Naive thymus-derived CD8-positive, alpha-beta T cell (primary cell): ENCODE results near the gene OAT. TPM values are rescaled to one million over a fixed set of nuclear protein-coding genes. Genes with fewer than 3 reads are reported as not detected.
"Not testable (repeated sequence)": the region's sequence is repeated elsewhere in the genome, so short reads cannot be mapped to it uniquely, and the experiment has no call there.

Source experiments
- ATAC-seq, 2 donors: fragments of 150-1000 bp; cut with Tn5 transposase in 1 of 2; sonication (Bioruptor Pico), chemical (Tn5 transposase) in 1 of 2; 1 replicate in 1 of 2; 2 replicates in 1 of 2; pipeline ENCODE4 v1.10.0; 2021; ENCODE audit warnings: mild to moderate bottlenecking in 2 of 2, moderate library complexity in 2 of 2
- POLR2A ChIA-PET: fragments of 350-600 bp; sonication (Branson Sonifier 250); formaldehyde crosslinking; loops from one replicate; lab custom pipeline; 2021; ENCODE audit warnings: antibody characterized with exemption; lab: Charles Lee
- DNase-seq, 10 donors: peaks; one replicate each; pipeline versions ENCODE4 v3.0.0 to v3.0.0-alpha.2; 2020 to 2022
- H3K27ac Mint-ChIP-seq, 10 donors: one replicate each; pipeline ENCODE4 v1.8.0; 2020 to 2022; ENCODE audit warnings: mild to moderate bottlenecking in 10 of 10, mixed read lengths in 10 of 10, moderate library complexity in 4 of 10, inconsistent platforms in 1 of 10
- H3K27me3 Mint-ChIP-seq, 5 donors: one replicate each; pipeline ENCODE4 v1.8.0; 2021 to 2022; ENCODE audit warnings: mixed read lengths in 5 of 5
- H3K36me3 Mint-ChIP-seq, 3 donors: one replicate each; pipeline ENCODE4 v1.8.0; 2020 to 2022; ENCODE audit warnings: mixed read lengths in 3 of 3, mild to moderate bottlenecking in 2 of 3, inconsistent platforms in 1 of 3
- H3K4me1 Mint-ChIP-seq, 4 donors: one replicate each; pipeline ENCODE4 v1.8.0; 2021 to 2022; ENCODE audit warnings: mixed read lengths in 4 of 4
- H3K4me3 Mint-ChIP-seq, 10 donors: one replicate each; pipeline ENCODE4 v1.8.0; 2020 to 2022; ENCODE audit warnings: mild to moderate bottlenecking in 10 of 10, mixed read lengths in 10 of 10, moderate library complexity in 6 of 10, inconsistent platforms in 1 of 10
- H3K9me3 Mint-ChIP-seq, 9 donors: one replicate each; pipeline ENCODE4 v1.8.0; 2020 to 2022; ENCODE audit warnings: mixed read lengths in 9 of 9, mild to moderate bottlenecking in 3 of 9, inconsistent platforms in 1 of 9, moderate library complexity in 1 of 9
- polyA plus RNA-seq, 3 donors: library from polyadenylated mRNA; unstranded; fragments of 300-500 nt; fragmentation: Illumina TruSeq; gene quantifications; one replicate each; pipeline ENCODE4 v1.2.3, GENCODE V29; 2021
- total RNA-seq, 8 experiments: library from RNA in 2 of 8; stranded (reverse) in 2 of 8; gene quantifications; one replicate each; pipeline ENCODE4 v1.2.3 and lab custom pipeline; 2021 to 2026

Gene OAT
- total and polyA plus RNA-seq, 5 experiments from 2014 or later: 47.1 to 91.5 (median 67.9) TPM

GRCh38 chr10:124441694-124442093 lies 23.0 kb upstream of the OAT start:
- H3K9me3 Mint-ChIP-seq, H3K36me3 Mint-ChIP-seq, DNase-seq, H3K4me1 Mint-ChIP-seq, POLR2A ChIA-PET, H3K27ac Mint-ChIP-seq, H3K4me3 Mint-ChIP-seq, ATAC-seq: not testable (repeated sequence)
- peaks cover 11 to 38% (median 33%) of the 10 kb centered on the region in 5 donors for H3K27me3 Mint-ChIP-seq

- no peak overlapping the region for H3K27ac Mint-ChIP-seq
- peaks cover 0 to 12% (median 5%) of the 10 kb centered on the region in 5 donors for H3K27me3 Mint-ChIP-seq
- DNase-seq (no peak), ATAC-seq (no peak)
- H3K4me3 Mint-ChIP-seq: no peak overlapping the region
- H3K9me3 Mint-ChIP-seq: no peaks in the 10 kb centered on the region
- POLR2A ChIA-PET: no interaction called here
- peaks cover 0 to 3% (median 0%) of the 10 kb centered on the region in 4 donors for H3K4me1 Mint-ChIP-seq
- no peaks in the 10 kb centered on the region for H3K36me3 Mint-ChIP-seq
These were observed 17.5 kb upstream of the OAT start for GRCh38 chr10:124436191-124436638.

GRCh38 chr10:124435683-124436082 lies 17.0 kb upstream of the OAT start:
- H3K27me3 Mint-ChIP-seq: peaks cover 0 to 11% (median 3%) of the 10 kb centered on the region in 5 donors
- H3K4me3 Mint-ChIP-seq, H3K4me1 Mint-ChIP-seq, H3K27ac Mint-ChIP-seq, H3K9me3 Mint-ChIP-seq, DNase-seq, ATAC-seq, H3K36me3 Mint-ChIP-seq, POLR2A ChIA-PET: not testable (repeated sequence)

GRCh38 chr10:124433461-124433860 lies 14.7 kb upstream of the OAT start:
- no peak for DNase-seq

GRCh38 chr10:124430077-124430476 lies 11.4 kb upstream of the OAT start:
- no peaks in the 10 kb centered on the region for H3K9me3 Mint-ChIP-seq
- no peak overlapping the region for H3K4me3 Mint-ChIP-seq
- H3K36me3 Mint-ChIP-seq: no peaks in the 10 kb centered on the region
- peaks cover 0 to 2% (median 0%) of the 10 kb centered on the region in 4 donors for H3K4me1 Mint-ChIP-seq
- H3K27ac Mint-ChIP-seq: no peak overlapping the region
- POLR2A ChIA-PET: no interaction called here
- peaks cover 0 to 17% (median 4%) of the 10 kb centered on the region in 5 donors for H3K27me3 Mint-ChIP-seq
- DNase-seq (no peak), ATAC-seq (no peak)

More at GRCh38 chr10:124433461-124433860, 14.7 kb upstream of the OAT start:
- H3K27me3 Mint-ChIP-seq: peaks cover 0 to 17% (median 4%) of the 10 kb centered on the region in 5 donors
- no peak for ATAC-seq
- H3K36me3 Mint-ChIP-seq: no peaks in the 10 kb centered on the region
- H3K4me3 Mint-ChIP-seq: no peak overlapping the region
- H3K27ac Mint-ChIP-seq: no peak overlapping the region
- POLR2A ChIA-PET: no interaction called here
- no peaks in the 10 kb centered on the region for H3K9me3 Mint-ChIP-seq
- H3K4me1 Mint-ChIP-seq: peaks cover 0 to 3% (median 1%) of the 10 kb centered on the region in 4 donors

- Mint-ChIP-seq H3K27me3 (peaks cover 0 to 17% (median 4%) of the 10 kb centered on the region in 5 donors), H3K4me1 (peaks cover 0 to 2% (median 0%) of the 10 kb centered on the region in 4 donors), H3K27ac (no peak overlapping the region), H3K4me3 (no peak overlapping the region), H3K9me3 (no peaks in the 10 kb centered on the region), H3K36me3 (no peaks in the 10 kb centered on the region)
- DNase-seq (no peak), ATAC-seq (no peak)
- POLR2A ChIA-PET: no interaction called here
These were observed 10.9 kb upstream of the OAT start for GRCh38 chr10:124429576-124429975.

- H3K36me3 Mint-ChIP-seq: no peaks in the 10 kb centered on the region
- no peaks in the 10 kb centered on the region for H3K9me3 Mint-ChIP-seq
- ATAC-seq (no peak), DNase-seq (no peak)
- no peak overlapping the region for H3K4me3 Mint-ChIP-seq
- POLR2A ChIA-PET: no interaction called here
- peaks cover 3 to 22% (median 9%) of the 10 kb centered on the region in 5 donors for H3K27me3 Mint-ChIP-seq
- H3K4me1 Mint-ChIP-seq: peaks cover 0 to 2% (median 0%) of the 10 kb centered on the region in 4 donors
- H3K27ac Mint-ChIP-seq: peak overlapping the region in 2 of 10 donors; percentile 24 to 78
These were observed 9.6 kb upstream of the OAT start for GRCh38 chr10:124428207-124428777.

- peaks cover 7 to 22% (median 18%) of the 10 kb centered on the region in 5 donors for H3K27me3 Mint-ChIP-seq
- no peaks in the 10 kb centered on the region for H3K36me3 Mint-ChIP-seq
- peaks cover 0 to 2% (median 0%) of the 10 kb centered on the region in 4 donors for H3K4me1 Mint-ChIP-seq
- no peak for ATAC-seq
- no peak overlapping the region for H3K27ac Mint-ChIP-seq
- no peak overlapping the region for H3K4me3 Mint-ChIP-seq
- no peak for DNase-seq
- POLR2A ChIA-PET: no interaction called here
- no peaks in the 10 kb centered on the region for H3K9me3 Mint-ChIP-seq
These were observed 6.7 kb upstream of the OAT start for GRCh38 chr10:124425227-124425962.

GRCh38 chr10:124423813-124424212 lies 5.1 kb upstream of the OAT start:
- Mint-ChIP-seq H3K36me3 (no peaks in the 10 kb centered on the region), H3K27me3 (peaks cover 7 to 19% (median 18%) of the 10 kb centered on the region in 5 donors), H3K9me3 (no peaks in the 10 kb centered on the region), H3K4me3 (no peak overlapping the region), H3K27ac (no peak overlapping the region), H3K4me1 (peaks cover 2 to 6% (median 4%) of the 10 kb centered on the region in 4 donors)
- ATAC-seq (no peak), DNase-seq (no peak)
- POLR2A ChIA-PET: no interaction called here

- Mint-ChIP-seq H3K36me3 (no peaks in the 10 kb centered on the region), H3K4me1 (peaks cover 2 to 7% (median 6%) of the 10 kb centered on the region in 4 donors), H3K9me3 (no peaks in the 10 kb centered on the region), H3K27me3 (peaks cover 5 to 18% (median 16%) of the 10 kb centered on the region in 5 donors), H3K27ac (no peak overlapping the region), H3K4me3 (no peak overlapping the region)
- no peak for DNase-seq
- POLR2A ChIA-PET: no interaction called here
- no peak for ATAC-seq
These were observed 4.0 kb upstream of the OAT start for GRCh38 chr10:124422742-124423141.

- POLR2A ChIA-PET: interaction anchor here (1.7 kb wide), 1 partner anchor 34 kb away, joined by 4 read pairs; no protein-coding TSS in a partner anchor
- no peak overlapping the region for H3K27ac Mint-ChIP-seq
- peaks cover 5 to 27% (median 22%) of the 10 kb centered on the region in 4 donors for H3K4me1 Mint-ChIP-seq
- no peaks in the 10 kb centered on the region for H3K36me3 Mint-ChIP-seq
- peaks cover 4 to 18% (median 13%) of the 10 kb centered on the region in 5 donors for H3K27me3 Mint-ChIP-seq
- ATAC-seq (no peak), DNase-seq (no peak)
- H3K9me3 Mint-ChIP-seq: no peaks in the 10 kb centered on the region
- H3K4me3 Mint-ChIP-seq: peak overlapping the region in 3 of 10 donors; percentile 6 to 24 (median 18)
These were observed 1.5 kb upstream of the OAT start for GRCh38 chr10:124420254-124420653.

GRCh38 chr10:124419635-124420034 lies 912 bp upstream of the OAT start:
- POLR2A ChIA-PET: interaction anchor here (0.7 to 1.7 kb wide), 3 partner anchors 16 to 42 kb away, joined by 3 to 5 read pairs (median 4); partner anchors contain the start of gene LHPP
- H3K36me3 Mint-ChIP-seq: no peaks in the 10 kb centered on the region
- DNase-seq (no peak), ATAC-seq (no peak)
- no peaks in the 10 kb centered on the region for H3K9me3 Mint-ChIP-seq
- peaks cover 4 to 18% (median 13%) of the 10 kb centered on the region in 5 donors for H3K27me3 Mint-ChIP-seq
- H3K4me3 Mint-ChIP-seq: peak overlapping the region; percentile 77 to 92 (median 85)
- peaks cover 5 to 31% (median 23%) of the 10 kb centered on the region in 4 donors for H3K4me1 Mint-ChIP-seq
- peak overlapping the region in 5 of 10 donors; percentile 33 to 75 (median 74) for H3K27ac Mint-ChIP-seq
